CD8-positive, alpha-beta memory T cell (primary cell): ENCODE results near the gene FRY. TPM values are rescaled to one million over a fixed set of nuclear protein-coding genes. Genes with fewer than 3 reads are reported as not detected.

ENCODE experiments used
- CTCF ChIA-PET: fragments of 350-600 bp; sonication (Branson Sonifier 250); formaldehyde crosslinking; loops from one replicate; lab custom pipeline; 2021; ENCODE audit warnings: antibody characterized with exemption; lab: Charles Lee
- POLR2A ChIA-PET: fragments of 350-600 bp; sonication (Branson Sonifier 250); formaldehyde crosslinking; loops from one replicate; lab custom pipeline; 2021; ENCODE audit warnings: antibody characterized with exemption; lab: Charles Lee
- DNase-seq, 5 donors: peaks; one replicate each; pipeline versions ENCODE4 v3.0.0 to v3.0.0-alpha.2; 2020 to 2022; ENCODE audit warnings: mixed read lengths in 1 of 5
- H3K27ac ChIP-seq: one replicate; pipeline ENCODE4 v1.7.0; 2013; ENCODE audit warnings: low read depth, mild to moderate bottlenecking, low read length, moderate library complexity
- H3K27me3 ChIP-seq: 2 replicates; pipeline ENCODE4 v1.7.0; 2013; ENCODE audit warnings: low read length, mild to moderate bottlenecking; ENCODE audit not compliant: insufficient read depth, poor library complexity, severe bottlenecking
- H3K36me3 ChIP-seq: 2 replicates; pipeline ENCODE4 v1.7.0; 2013; ENCODE audit warnings: mild to moderate bottlenecking, low read length, moderate library complexity; ENCODE audit not compliant: insufficient read depth
- H3K4me1 ChIP-seq: 2 replicates; pipeline ENCODE4 v1.7.0; 2013; ENCODE audit warnings: mild to moderate bottlenecking, low read length, moderate library complexity; ENCODE audit not compliant: insufficient read depth
- H3K4me3 ChIP-seq: 2 replicates; pipeline ENCODE4 v1.7.0; 2013; ENCODE audit warnings: mild to moderate bottlenecking, low read length
- H3K9me3 ChIP-seq: 2 replicates; pipeline ENCODE4 v1.7.0; 2013; ENCODE audit warnings: mild to moderate bottlenecking, low read length
- H3K27ac Mint-ChIP-seq, 8 donors: one replicate each; pipeline ENCODE4 v1.8.0; 2020 to 2021; ENCODE audit warnings: mixed read lengths in 8 of 8, mild to moderate bottlenecking in 6 of 8, inconsistent platforms in 3 of 8, moderate library complexity in 3 of 8
- H3K27me3 Mint-ChIP-seq, 2 donors: one replicate each; pipeline ENCODE4 v1.8.0; 2020 to 2021; ENCODE audit warnings: mixed read lengths in 2 of 2, mild to moderate bottlenecking in 1 of 2, moderate library complexity in 1 of 2
- H3K36me3 Mint-ChIP-seq, 3 donors: one replicate each; pipeline ENCODE4 v1.8.0; 2020 to 2021; ENCODE audit warnings: mixed read lengths in 3 of 3, inconsistent platforms in 1 of 3, mild to moderate bottlenecking in 1 of 3
- H3K4me1 Mint-ChIP-seq, 3 donors: one replicate each; pipeline ENCODE4 v1.8.0; 2020 to 2021; ENCODE audit warnings: mixed read lengths in 3 of 3, inconsistent platforms in 1 of 3, mild to moderate bottlenecking in 1 of 3
- H3K4me3 Mint-ChIP-seq, 7 donors: one replicate each; pipeline ENCODE4 v1.8.0; 2020 to 2021; ENCODE audit warnings: mixed read lengths in 7 of 7, mild to moderate bottlenecking in 6 of 7, moderate library complexity in 4 of 7, inconsistent platforms in 2 of 7
- H3K9me3 Mint-ChIP-seq, 5 donors: one replicate each; pipeline ENCODE4 v1.8.0; 2020 to 2022; ENCODE audit warnings: mixed read lengths in 5 of 5, mild to moderate bottlenecking in 3 of 5, moderate library complexity in 2 of 5, inconsistent platforms in 1 of 5
- polyA plus RNA-seq: library from polyadenylated mRNA; unstranded; fragments of 300-500 nt; fragmentation: Illumina TruSeq; gene quantifications from one replicate; pipeline ENCODE4 v1.2.3, GENCODE V29; 2021
- total RNA-seq, 2 experiments: library from RNA; stranded (reverse); gene quantifications; one replicate each; pipeline ENCODE4 v1.2.3, GENCODE V29; 2021

FRY gene
- total and polyA plus RNA-seq, 3 experiments from 2014 or later: 0.53 to 1.5 (median 0.72) TPM

DNA sequence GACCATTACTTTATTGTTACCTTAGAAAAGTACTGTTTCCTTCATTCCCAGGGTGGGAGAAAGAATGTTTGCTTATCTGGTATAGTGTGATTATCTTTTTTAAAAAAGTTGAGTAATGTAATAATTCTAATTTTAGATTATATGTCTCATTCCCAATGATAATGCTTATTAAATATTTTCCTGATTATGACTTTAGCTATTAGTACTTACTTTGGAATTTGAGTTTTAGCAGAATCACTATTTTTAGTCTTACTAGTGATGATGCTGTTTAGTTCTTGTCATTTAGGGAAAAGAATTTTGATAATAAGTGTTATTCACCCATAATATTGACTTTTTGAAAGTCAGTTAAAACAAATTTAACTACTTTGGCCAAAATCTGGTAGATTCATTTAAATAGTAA is 95.2 kb downstream of the FRY start:
- Mint-ChIP-seq H3K27me3 (peaks cover 0 to 5% of the 10 kb centered on the region in 2 donors), H3K4me3 (no peak overlapping the region), H3K27ac (no peak overlapping the region), H3K9me3 (peaks cover 0 to 7% (median 3%) of the 10 kb centered on the region in 5 donors), H3K4me1 (no peaks in the 10 kb centered on the region), H3K36me3 (peaks cover 0 to 5% (median 3%) of the 10 kb centered on the region in 3 donors)
- Histone ChIP-seq H3K9me3 (no peaks in the 10 kb centered on the region), H3K36me3 (no peaks in the 10 kb centered on the region), H3K4me1 (no peaks in the 10 kb centered on the region), H3K4me3 (no peak overlapping the region), H3K27ac (no peak overlapping the region), H3K27me3 (no peaks in the 10 kb centered on the region)
- POLR2A ChIA-PET: no interaction called here
- CTCF ChIA-PET: no interaction called here
- no peak for DNase-seq

DNA sequence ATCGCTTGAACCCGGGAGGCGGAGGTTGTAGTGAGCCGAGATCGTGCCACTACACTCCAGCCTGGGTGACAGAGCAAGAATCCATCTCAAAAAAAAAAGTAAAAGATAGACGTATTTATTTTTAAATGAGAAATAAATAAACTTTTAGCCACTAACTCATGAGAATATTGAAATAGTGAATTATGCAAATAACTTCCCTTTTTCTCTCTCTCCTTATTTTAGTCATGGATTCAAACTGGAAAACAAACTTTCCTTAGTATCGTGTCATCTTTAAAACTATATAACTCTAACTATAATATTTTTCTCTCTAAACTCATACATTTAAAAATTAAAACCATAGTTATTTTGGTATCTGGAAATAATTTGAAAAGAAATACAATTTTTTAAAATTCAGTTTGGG is 96.1 kb downstream of the FRY start:
- H3K9me3 Mint-ChIP-seq: peaks cover 0 to 5% (median 2%) of the 10 kb centered on the region in 5 donors
- ChIA-PET POLR2A (no interaction called here), CTCF (interaction anchor here (0.6 kb wide), 1 partner anchor 106 kb away, joined by 3 read pairs; no protein-coding TSS in a partner anchor)
- H3K27me3 Mint-ChIP-seq: no peaks in the 10 kb centered on the region
- Histone ChIP-seq H3K4me3 (no peak overlapping the region), H3K27me3 (no peaks in the 10 kb centered on the region), H3K9me3 (no peaks in the 10 kb centered on the region), H3K36me3 (no peaks in the 10 kb centered on the region), H3K27ac (no peak overlapping the region), H3K4me1 (no peaks in the 10 kb centered on the region)
- no peak for DNase-seq
- no peaks in the 10 kb centered on the region for H3K4me1 Mint-ChIP-seq
- no peak overlapping the region for H3K4me3 Mint-ChIP-seq
- H3K27ac Mint-ChIP-seq: no peak overlapping the region
- peaks cover 0 to 5% (median 0%) of the 10 kb centered on the region in 3 donors for H3K36me3 Mint-ChIP-seq

DNA sequence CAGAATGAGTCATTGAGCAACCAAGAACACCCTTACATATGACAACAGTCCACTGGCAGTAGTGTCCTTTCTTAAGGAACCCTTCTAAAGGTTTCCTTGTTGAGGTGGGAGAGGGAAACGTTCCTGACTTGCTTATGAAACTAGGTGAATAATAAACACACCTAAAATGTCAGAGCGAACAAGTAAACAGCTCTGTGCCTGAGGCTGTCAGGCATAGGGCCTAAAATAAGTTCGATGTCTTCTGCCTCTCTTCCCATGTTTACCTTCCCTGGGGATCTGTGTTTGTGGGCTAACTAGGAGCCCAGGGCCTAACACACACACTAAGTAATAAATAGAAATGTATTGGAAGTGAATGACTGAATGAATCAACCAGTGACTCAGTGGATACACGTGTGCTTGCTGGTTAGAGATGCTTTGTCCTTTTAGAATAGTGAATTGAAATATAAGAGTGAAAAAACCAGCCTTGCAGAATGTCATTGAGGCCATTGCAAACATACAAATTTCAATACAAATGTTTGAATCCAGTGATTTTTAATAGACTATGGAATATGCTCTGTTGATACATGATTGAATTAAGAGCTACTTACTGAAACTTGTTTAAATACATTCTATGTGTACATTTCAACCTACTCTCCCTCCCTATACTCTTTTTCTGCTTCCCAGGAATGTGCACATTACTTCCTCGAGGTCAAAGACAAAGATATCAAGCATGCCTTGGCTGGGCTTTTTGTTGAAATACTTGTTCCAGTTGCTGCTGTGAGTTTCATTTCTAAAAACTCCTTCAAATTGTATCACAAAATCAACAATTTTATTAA is 102.9 kb downstream of the FRY start:
- H3K4me1 Mint-ChIP-seq: no peaks in the 10 kb centered on the region
- peaks cover 0 to 2% (median 0%) of the 10 kb centered on the region in 5 donors for H3K9me3 Mint-ChIP-seq
- no peaks in the 10 kb centered on the region for H3K9me3 ChIP-seq
- peaks cover 0 to 3% (median 0%) of the 10 kb centered on the region in 3 donors for H3K36me3 Mint-ChIP-seq
- H3K27me3 Mint-ChIP-seq: no peaks in the 10 kb centered on the region
- ChIA-PET CTCF (no interaction called here), POLR2A (no interaction called here)
- H3K36me3 ChIP-seq: no peaks in the 10 kb centered on the region
- no peaks in the 10 kb centered on the region for H3K4me1 ChIP-seq
- H3K27ac ChIP-seq: no peak overlapping the region
- no peak overlapping the region for H3K4me3 Mint-ChIP-seq
- H3K4me3 ChIP-seq: no peak overlapping the region
- no peaks in the 10 kb centered on the region for H3K27me3 ChIP-seq
- DNase-seq: no peak
- no peak overlapping the region for H3K27ac Mint-ChIP-seq

DNA sequence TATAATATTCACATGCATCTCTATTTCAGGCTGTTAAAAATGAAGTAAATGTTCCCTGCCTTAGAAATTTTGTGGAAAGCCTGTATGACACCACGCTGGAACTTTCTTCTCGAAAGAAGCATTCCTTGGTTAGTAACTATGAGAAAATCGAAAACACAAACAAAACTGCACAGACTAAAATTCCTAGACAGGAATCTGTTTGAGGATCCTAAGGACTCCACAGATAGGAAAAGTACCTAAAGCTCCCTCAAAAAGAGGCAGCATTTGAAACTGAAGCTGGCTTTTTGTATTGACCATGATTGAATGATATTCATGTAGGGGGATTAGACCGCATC is 103.4 kb downstream of the FRY start:
- Histone ChIP-seq H3K36me3 (no peaks in the 10 kb centered on the region), H3K4me1 (no peaks in the 10 kb centered on the region), H3K9me3 (no peaks in the 10 kb centered on the region), H3K4me3 (no peak overlapping the region), H3K27me3 (no peaks in the 10 kb centered on the region), H3K27ac (no peak overlapping the region)
- CTCF ChIA-PET: no interaction called here
- Mint-ChIP-seq H3K36me3 (peaks cover 0 to 3% (median 0%) of the 10 kb centered on the region in 3 donors), H3K27me3 (no peaks in the 10 kb centered on the region), H3K27ac (no peak overlapping the region), H3K4me3 (no peak overlapping the region), H3K9me3 (peaks cover 0 to 2% (median 0%) of the 10 kb centered on the region in 5 donors), H3K4me1 (no peaks in the 10 kb centered on the region)
- POLR2A ChIA-PET: no interaction called here
- no peak for DNase-seq

DNA sequence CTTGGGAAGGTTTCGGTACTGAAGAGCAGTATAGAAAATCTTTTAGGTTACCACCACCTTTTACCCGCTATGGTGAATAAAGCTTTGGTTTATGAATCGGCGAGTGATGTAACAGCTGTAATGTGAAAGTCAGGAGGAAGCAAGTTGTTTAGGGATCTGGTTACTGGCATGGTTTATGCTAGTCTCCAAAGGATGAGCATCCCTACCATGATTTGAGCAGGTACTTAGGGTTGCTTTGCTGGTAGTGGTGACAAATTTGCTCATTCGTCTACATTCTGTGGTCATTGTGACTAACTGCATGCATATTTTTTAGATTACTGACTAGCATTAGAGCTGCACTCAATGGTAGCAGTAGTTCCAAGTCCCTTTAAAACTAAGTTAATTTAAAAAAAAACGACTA is 104.1 kb downstream of the FRY start:
- Mint-ChIP-seq H3K9me3 (peaks cover 0 to 2% (median 0%) of the 10 kb centered on the region in 5 donors), H3K36me3 (peaks cover 0 to 3% (median 0%) of the 10 kb centered on the region in 3 donors), H3K4me3 (no peak overlapping the region), H3K27ac (no peak overlapping the region), H3K4me1 (no peaks in the 10 kb centered on the region), H3K27me3 (peaks cover 0 to 6% of the 10 kb centered on the region in 2 donors)
- H3K9me3 ChIP-seq: no peaks in the 10 kb centered on the region
- no peak overlapping the region for H3K4me3 ChIP-seq
- H3K27me3 ChIP-seq: no peaks in the 10 kb centered on the region
- no peaks in the 10 kb centered on the region for H3K4me1 ChIP-seq
- POLR2A ChIA-PET: no interaction called here
- DNase-seq: no peak
- H3K36me3 ChIP-seq: no peaks in the 10 kb centered on the region
- H3K27ac ChIP-seq: no peak overlapping the region
- CTCF ChIA-PET: no interaction called here

DNA sequence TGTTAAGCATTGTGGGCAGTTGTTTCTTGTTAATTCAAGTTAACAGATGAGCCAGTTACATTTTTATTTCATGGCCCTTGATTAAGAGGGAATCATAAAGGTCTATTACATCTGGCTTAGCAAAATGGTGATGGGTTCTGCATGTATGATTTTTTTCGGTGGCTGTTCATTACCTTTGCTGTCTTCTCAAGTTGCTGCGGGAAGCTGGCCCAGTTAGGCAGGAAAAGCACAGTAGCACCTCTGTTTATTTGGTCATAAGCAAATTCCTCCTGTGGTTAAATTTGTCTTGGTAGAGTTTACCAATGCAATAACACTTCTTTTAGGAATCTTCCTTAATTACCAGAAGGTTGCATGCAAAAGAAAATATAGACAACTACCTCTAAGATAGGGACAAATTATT is 104.5 kb downstream of the FRY start:
- Mint-ChIP-seq H3K9me3 (peaks cover 0 to 2% (median 0%) of the 10 kb centered on the region in 5 donors), H3K4me1 (no peaks in the 10 kb centered on the region), H3K4me3 (no peak overlapping the region), H3K27ac (peak overlapping the region in 1 of 8 donors; percentile 33), H3K36me3 (peaks cover 0 to 3% (median 0%) of the 10 kb centered on the region in 3 donors), H3K27me3 (peaks cover 0 to 6% of the 10 kb centered on the region in 2 donors)
- Histone ChIP-seq H3K27me3 (no peaks in the 10 kb centered on the region), H3K36me3 (no peaks in the 10 kb centered on the region), H3K4me1 (no peaks in the 10 kb centered on the region), H3K27ac (no peak overlapping the region), H3K9me3 (no peaks in the 10 kb centered on the region), H3K4me3 (no peak overlapping the region)
- ChIA-PET POLR2A (no interaction called here), CTCF (no interaction called here)
- no peak for DNase-seq

DNA sequence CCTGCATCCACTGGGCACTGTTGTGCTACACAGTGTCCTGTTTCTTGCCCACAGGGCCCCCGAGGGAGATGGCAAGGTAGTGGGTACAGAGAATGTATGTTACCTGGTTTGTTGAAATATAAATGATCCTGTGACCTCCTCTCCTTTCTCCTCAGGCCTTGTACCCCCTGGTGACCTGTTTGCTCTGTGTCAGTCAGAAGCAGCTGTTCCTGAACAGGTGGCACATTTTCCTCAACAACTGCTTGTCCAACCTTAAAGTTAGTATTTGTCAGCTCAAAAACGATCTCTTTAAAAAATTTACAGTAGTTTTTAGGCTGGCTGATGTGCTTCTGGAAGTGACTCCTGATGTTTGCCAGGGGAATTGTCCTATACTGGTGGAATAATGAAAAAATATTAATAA is 105.1 kb downstream of the FRY start:
- no peaks in the 10 kb centered on the region for H3K36me3 ChIP-seq
- no peaks in the 10 kb centered on the region for H3K9me3 ChIP-seq
- no peak overlapping the region for H3K27ac ChIP-seq
- no peak overlapping the region for H3K4me3 ChIP-seq
- ChIA-PET POLR2A (no interaction called here), CTCF (no interaction called here)
- no peaks in the 10 kb centered on the region for H3K27me3 ChIP-seq
- Mint-ChIP-seq H3K36me3 (peaks cover 0 to 3% (median 0%) of the 10 kb centered on the region in 3 donors), H3K27me3 (peaks cover 0 to 6% of the 10 kb centered on the region in 2 donors), H3K4me3 (no peak overlapping the region), H3K4me1 (no peaks in the 10 kb centered on the region), H3K9me3 (peaks cover 0 to 2% (median 0%) of the 10 kb centered on the region in 5 donors), H3K27ac (peak overlapping the region in 1 of 8 donors; percentile 34)
- DNase-seq: no peak
- no peaks in the 10 kb centered on the region for H3K4me1 ChIP-seq

DNA sequence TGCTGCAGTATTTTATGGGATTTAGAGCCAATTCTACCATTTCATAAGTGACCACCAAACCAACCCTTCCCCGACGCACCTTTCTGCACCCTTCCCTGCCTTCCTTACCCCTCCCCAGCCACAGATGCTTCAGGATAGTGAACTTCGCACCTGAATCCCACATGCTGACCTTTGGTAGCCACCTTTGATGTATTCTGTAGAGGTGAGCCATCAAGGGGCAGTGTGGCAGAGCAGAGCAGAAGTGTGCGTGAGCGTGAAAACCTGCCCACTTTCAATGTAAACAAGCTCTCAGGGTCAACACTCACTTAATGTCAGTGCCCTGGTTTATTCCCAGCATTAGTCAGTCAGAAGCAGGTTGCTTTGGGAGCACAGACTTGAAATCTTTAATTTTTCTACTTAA is 107.7 kb downstream of the FRY start:
- no peak overlapping the region for H3K4me3 ChIP-seq
- ChIA-PET POLR2A (no interaction called here), CTCF (no interaction called here)
- no peaks in the 10 kb centered on the region for H3K4me1 ChIP-seq
- H3K27ac ChIP-seq: no peak overlapping the region
- Mint-ChIP-seq H3K4me3 (no peak overlapping the region), H3K9me3 (no peaks in the 10 kb centered on the region), H3K36me3 (no peaks in the 10 kb centered on the region), H3K27ac (no peak overlapping the region), H3K4me1 (no peaks in the 10 kb centered on the region), H3K27me3 (peaks cover 0 to 6% of the 10 kb centered on the region in 2 donors)
- no peaks in the 10 kb centered on the region for H3K9me3 ChIP-seq
- H3K36me3 ChIP-seq: no peaks in the 10 kb centered on the region
- no peaks in the 10 kb centered on the region for H3K27me3 ChIP-seq
- DNase-seq: no peak
